ENCODE data around the gene C1orf159. TPM values are rescaled to one million over a fixed set of nuclear protein-coding genes. Genes with fewer than 3 reads are reported as not detected.

C1orf159 gene
- total and polyA plus RNA-seq, 2 donors (not counting 1 experiment from before 2014, with no cell fraction given): 23.0 to 25.6 TPM

GRCh38 chr1:1045129-1045528 is 70.8 kb downstream of the C1orf159 start:
- no peak overlapping the region for H3K4me2 ChIP-seq (replicated peaks; ENCODE audit: low read depth, low read length, poor library complexity, severe bottlenecking)
- no peaks in the 10 kb centered on the region for H3K36me3 ChIP-seq (replicated peaks in 1 of 2; ENCODE audit: control extremely low read depth in 1 of 2, control insufficient read depth in 1 of 2, extremely low read depth in 1 of 2, insufficient read depth in 2 of 2, low read length in 1 of 2)
- H2AFZ ChIP-seq (ENCODE audit: insufficient read depth, low read depth, low read length, poor library complexity, severe bottlenecking): no peak overlapping the region
- WGBS (ENCODE audit: insufficient coverage): 96% methylated on average over 23 of the region's 23 CpGs
- intact Hi-C loops (cut with micrococcal nuclease): no loop called here
- H3K79me2 ChIP-seq (ENCODE audit: control insufficient read depth, insufficient read depth, low read length): no peaks in the 10 kb centered on the region
- TF ChIP-seq CTCF (IDR thresholded peaks at IDR 0.05): no peak
- no peak overlapping the region for H3K4me3 ChIP-seq (ENCODE audit: control extremely low read depth in 1 of 5, extremely low read depth in 1 of 5, insufficient read depth in 1 of 5, low read depth in 2 of 5, low read length in 4 of 5)
- no peak overlapping the region for H3K27ac ChIP-seq (ENCODE audit: low read length in 2 of 2)
- peaks cover 0 to 7% (median 0%) of the 10 kb centered on the region in 3 donors for H3K9me3 ChIP-seq (ENCODE audit: control extremely low read depth in 1 of 3, control insufficient read depth in 2 of 3, insufficient read depth in 1 of 3, low read length in 2 of 3)
- ChIA-PET CTCF (interaction anchor here (0.9 to 2.5 kb wide), 2 partner anchors 12 to 19 kb away, joined by 3 to 9 read pairs; no protein-coding TSS in a partner anchor), POLR2A (no interaction called here)
- H3K27me3 ChIP-seq (replicated peaks in 1 of 4; ENCODE audit: control extremely low read depth in 1 of 4, control insufficient read depth in 3 of 4, insufficient read depth in 4 of 4, low read length in 3 of 4): peaks cover 0 to 6% (median under 1%) of the 10 kb centered on the region in 4 experiments
- no peak for DNase-seq
- no peak overlapping the region for H3K4me3 Mint-ChIP-seq
- no peaks in the 10 kb centered on the region for H3K9me3 Mint-ChIP-seq (ENCODE audit: insufficient read depth)
- no peaks in the 10 kb centered on the region for H3K27me3 Mint-ChIP-seq
- no peak overlapping the region for H3K27ac Mint-ChIP-seq
- H4K20me1 ChIP-seq (ENCODE audit: control insufficient read depth, insufficient read depth, low read length, poor library complexity, severe bottlenecking): peaks cover 1% of the 10 kb centered on the region
- peaks cover 5% of the 10 kb centered on the region in 2 donors for H3K4me1 ChIP-seq (ENCODE audit: control insufficient read depth in 2 of 2, insufficient read depth in 2 of 2, low read length in 2 of 2)
- H3K4me1 Mint-ChIP-seq: peaks cover 5% of the 10 kb centered on the region
- no peak for ATAC-seq (ENCODE audit: low read depth)
- H3K9ac ChIP-seq (ENCODE audit: low read length): no peak overlapping the region

DNA sequence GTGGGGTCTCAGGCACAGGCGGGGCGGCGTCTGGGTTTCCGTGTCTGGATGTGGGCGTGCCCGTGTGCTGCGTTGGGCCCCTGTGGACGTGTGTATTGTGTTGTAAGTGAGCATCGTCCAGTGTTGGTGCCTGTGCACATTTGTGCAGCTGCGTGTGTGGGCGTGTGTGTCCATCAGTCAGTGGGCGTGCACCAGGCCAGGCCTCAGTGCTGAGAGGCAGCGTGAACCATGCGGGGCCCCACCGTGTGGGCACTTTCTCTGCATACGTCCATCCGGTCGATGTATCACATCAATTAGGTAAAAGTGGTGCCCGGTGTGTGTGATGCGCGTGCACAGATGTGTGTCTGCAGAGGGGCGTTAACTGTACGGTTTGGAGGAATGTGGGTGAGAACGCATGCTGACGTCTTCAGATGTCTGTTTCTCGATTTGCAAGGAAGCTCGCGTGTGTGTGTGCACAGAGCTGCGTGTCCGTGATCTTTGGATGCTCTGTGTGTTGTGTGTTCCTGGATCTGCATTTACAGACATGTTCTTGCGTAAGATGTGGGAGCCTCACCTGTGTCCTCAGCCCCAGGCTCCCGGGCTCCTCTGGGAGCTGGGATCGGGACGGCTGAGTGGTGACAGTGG is 71.3 kb downstream of the C1orf159 start:
- Mint-ChIP-seq H3K27me3 (peaks cover 2% of the 10 kb centered on the region), H3K27ac (no peak overlapping the region), H3K4me3 (peak overlapping the region; percentile 1), H3K9me3 (ENCODE audit: insufficient read depth) (no peaks in the 10 kb centered on the region), H3K4me1 (peaks cover 9% of the 10 kb centered on the region)
- H3K27ac ChIP-seq (ENCODE audit: low read length in 2 of 2): no peak overlapping the region
- ATAC-seq (ENCODE audit: low read depth): no peak
- no peaks in the 10 kb centered on the region for H3K36me3 ChIP-seq (replicated peaks in 1 of 2; ENCODE audit: control extremely low read depth in 1 of 2, control insufficient read depth in 1 of 2, extremely low read depth in 1 of 2, insufficient read depth in 2 of 2, low read length in 1 of 2)
- TF ChIP-seq CTCF (IDR thresholded peaks at IDR 0.05): no peak
- no peak for TF ChIP-seq EZH2 (IDR thresholded peaks at IDR 0.05; ENCODE audit: borderline replicate concordance, insufficient read depth, low read depth, low read length, poor library complexity, severe bottlenecking)
- intact Hi-C loops (cut with micrococcal nuclease): no loop called here
- ChIA-PET CTCF (interaction anchor here (0.6 to 2.5 kb wide), 3 partner anchors 11 to 90 kb away, joined by 3 to 9 read pairs (median 3); no protein-coding TSS in a partner anchor), POLR2A (interaction anchor here (0.5 to 1.8 kb wide), 2 partner anchors 15 to 37 kb away, joined by 3 read pairs; no protein-coding TSS in a partner anchor)
- peaks cover 0 to 12% (median 3%) of the 10 kb centered on the region in 4 experiments for H3K27me3 ChIP-seq (replicated peaks in 1 of 4; ENCODE audit: control extremely low read depth in 1 of 4, control insufficient read depth in 3 of 4, insufficient read depth in 4 of 4, low read length in 3 of 4)
- H3K9ac ChIP-seq (ENCODE audit: low read length): no peak overlapping the region
- H2AFZ ChIP-seq (ENCODE audit: insufficient read depth, low read depth, low read length, poor library complexity, severe bottlenecking): no peak overlapping the region
- H3K9me3 ChIP-seq (ENCODE audit: control extremely low read depth in 1 of 3, control insufficient read depth in 2 of 3, insufficient read depth in 1 of 3, low read length in 2 of 3): peaks cover 0 to 7% (median 0%) of the 10 kb centered on the region in 3 donors
- H3K4me3 ChIP-seq (ENCODE audit: control extremely low read depth in 1 of 5, extremely low read depth in 1 of 5, insufficient read depth in 1 of 5, low read depth in 2 of 5, low read length in 4 of 5): no peak overlapping the region
- no peak overlapping the region for H3K4me2 ChIP-seq (replicated peaks; ENCODE audit: low read depth, low read length, poor library complexity, severe bottlenecking)
- WGBS (ENCODE audit: insufficient coverage): 93% methylated on average over 33 of the region's 34 CpGs
- no peak for DNase-seq
- H3K79me2 ChIP-seq (ENCODE audit: control insufficient read depth, insufficient read depth, low read length): no peaks in the 10 kb centered on the region
- peaks cover 7% of the 10 kb centered on the region for H4K20me1 ChIP-seq (ENCODE audit: control insufficient read depth, insufficient read depth, low read length, poor library complexity, severe bottlenecking)
- H3K4me1 ChIP-seq (ENCODE audit: control insufficient read depth in 2 of 2, insufficient read depth in 2 of 2, low read length in 2 of 2): peaks cover 10 to 11% of the 10 kb centered on the region in 2 donors
